Gastroesophageal sphincter (tissue), 3 donors: ENCODE data around the gene IGF2.

Experiments used
- CTCF ChIP-seq, 4 experiments: fragments of 200-600 bp in 2 of 4; fragments of 450-650 bp in 2 of 4; sonication (generic) in 1 of 4; IDR thresholded peaks; one replicate each; pipeline ENCODE4 v1.5.1; 2017 to 2019; ENCODE audit warnings: antibody characterized with exemption in 4 of 4, mild to moderate bottlenecking in 2 of 4, moderate library complexity in 2 of 4
- POLR2A ChIP-seq, 2 donors: fragments of 450-650 bp; IDR thresholded peaks; one replicate each; pipeline ENCODE4 v1.6.1; 2017; ENCODE audit warnings: antibody characterized with exemption in 2 of 2, mild to moderate bottlenecking in 2 of 2, moderate library complexity in 1 of 2
- POLR2AphosphoS5 ChIP-seq: sonication (generic); formaldehyde crosslinking; IDR thresholded peaks from one replicate; pipeline ENCODE4 v1.6.1; 2017; ENCODE audit warnings: antibody characterized with exemption

GRCh38 chr11:2151500-2152257, 12.5 kb upstream of the IGF2 start:
- TF ChIP-seq CTCF (IDR thresholded peaks at IDR 0.05) (peak in 3 of 4 experiments; percentile 78 to 95 (median 91)), POLR2A (IDR thresholded peaks at IDR 0.05) (no peak), POLR2AphosphoS5 (no peak)
